Panc1 (cell line): ENCODE data around the gene TPCN1. TPM values are rescaled to one million over a fixed set of nuclear protein-coding genes. Genes with fewer than 3 reads are reported as not detected.

Source experiments
- ATAC-seq: fragments of 200-7000 bp; cut with Tn5 transposase; 2 replicates; pipeline ENCODE4 v1.9.1; 2020; ENCODE audit warnings: mild to moderate bottlenecking, moderate library complexity
- BruUV-seq: library from RNA; stranded (reverse); fragments of 400-500 nt; replicated peaks from 2 replicates; lab custom pipeline; 2021; lab: Mats Ljungman, UMichigan
- CTCF ChIA-PET: fragments of 300-600 bp; sonication (Branson Sonifier 250); formaldehyde crosslinking; loops from one replicate; lab custom pipeline; 2022; ENCODE audit warnings: antibody characterized with exemption; lab: Charles Lee
- POLR2A ChIA-PET: fragments of 300-600 bp; sonication (Branson Sonifier 250); formaldehyde crosslinking; loops from one replicate; lab custom pipeline; 2022; ENCODE audit warnings: antibody characterized with exemption; lab: Charles Lee
- DNase-seq: peaks from one replicate; pipeline ENCODE4 v3.0.0-alpha.2; 2010; ENCODE audit warnings: low read depth, low spot score
- H3K27ac ChIP-seq: 2 replicates; pipeline ENCODE4 v1.5.1; 2011; ENCODE audit warnings: mild to moderate bottlenecking, low read length, inconsistent platforms
- H3K27me3 ChIP-seq: fragments of 200-500 bp; sonication (Bioruptor generic); 2 replicates; pipeline ENCODE4 v1.6.0; 2014; ENCODE audit warnings: low read length, inconsistent platforms; ENCODE audit not compliant: control insufficient read depth, insufficient read depth
- H3K36me3 ChIP-seq: fragments of 200-500 bp; sonication (Bioruptor generic); 2 replicates; pipeline ENCODE4 v1.5.1; 2014; ENCODE audit warnings: inconsistent platforms, mild to moderate bottlenecking, low read length, moderate library complexity; ENCODE audit not compliant: control insufficient read depth, insufficient read depth
- H3K4me1 ChIP-seq: 2 replicates; pipeline ENCODE4 v1.5.1; 2011; ENCODE audit warnings: inconsistent platforms, mild to moderate bottlenecking, low read length, moderate library complexity; ENCODE audit not compliant: control insufficient read depth, insufficient read depth
- H3K4me3 ChIP-seq, 2 experiments: 2 replicates each; pipeline ENCODE4 v1.5.1; 2011 to 2012; ENCODE audit warnings: low read depth in 2 of 2, low read length in 2 of 2, mild to moderate bottlenecking in 2 of 2, inconsistent platforms in 1 of 2, moderate library complexity in 1 of 2
- H3K9me3 ChIP-seq: fragments of 200-500 bp; sonication (Bioruptor generic); 2 replicates; pipeline ENCODE4 v1.5.1; 2014; ENCODE audit warnings: low read depth, mild to moderate bottlenecking, inconsistent platforms, low read length, moderate library complexity; ENCODE audit not compliant: control insufficient read depth, insufficient read depth
- POLR2AphosphoS5 ChIP-seq: IDR thresholded peaks from 2 replicates; pipeline ENCODE4 v1.6.1; 2012; ENCODE audit warnings: mild to moderate bottlenecking, low read depth, low read length, moderate library complexity
- SIN3A ChIP-seq: IDR thresholded peaks from 2 replicates; pipeline ENCODE4 v1.6.1; 2012; ENCODE audit warnings: low read depth, mild to moderate bottlenecking, low read length, moderate library complexity, borderline replicate concordance; ENCODE audit not compliant: insufficient read depth
- TCF7L2 ChIP-seq: IDR thresholded peaks from 2 replicates; pipeline ENCODE4 v1.6.1; 2011; ENCODE audit warnings: mild to moderate bottlenecking, low read depth, low read length, inconsistent platforms
- in situ Hi-C: cut with HindIII; loops from 2 replicates; pipeline ENCODE4 v1.10.0; 2016; ENCODE audit warnings: low sequenced_read_pairs, low pct_unique_long_range_greater_than_20kb
- intact Hi-C: fragments of 100-400 bp; cut with micrococcal nuclease; formaldehyde crosslinking; loops from one replicate; pipeline ENCODE4 v1.10.0; 2022; ENCODE audit not compliant: unreplicated experiment
- total RNA-seq: library from RNA; stranded (reverse); gene quantifications from one replicate; pipeline ENCODE4 v1.2.1, GENCODE V29; 2021; ENCODE audit not compliant: unreplicated experiment
- TF ChIP-seq, protein P1 (sequence below), 2 experiments: IDR thresholded peaks; 2 replicates each; pipeline ENCODE4 v1.6.1; 2011 to 2012; ENCODE audit warnings: low read depth in 2 of 2, control low read depth in 1 of 2, low read length in 1 of 2, mild to moderate bottlenecking in 1 of 2, moderate library complexity in 1 of 2; ENCODE audit not compliant: insufficient read depth in 1 of 2
- TF ChIP-seq, protein P2 (sequence below): fragments of 450-650 bp; IDR thresholded peaks from 2 replicates; pipeline ENCODE4 v1.5.1; 2017; ENCODE audit warnings: mild to moderate bottlenecking

TPCN1 gene
- total RNA-seq, 1 experiment from 2014 or later: 75.2 TPM

DNA sequence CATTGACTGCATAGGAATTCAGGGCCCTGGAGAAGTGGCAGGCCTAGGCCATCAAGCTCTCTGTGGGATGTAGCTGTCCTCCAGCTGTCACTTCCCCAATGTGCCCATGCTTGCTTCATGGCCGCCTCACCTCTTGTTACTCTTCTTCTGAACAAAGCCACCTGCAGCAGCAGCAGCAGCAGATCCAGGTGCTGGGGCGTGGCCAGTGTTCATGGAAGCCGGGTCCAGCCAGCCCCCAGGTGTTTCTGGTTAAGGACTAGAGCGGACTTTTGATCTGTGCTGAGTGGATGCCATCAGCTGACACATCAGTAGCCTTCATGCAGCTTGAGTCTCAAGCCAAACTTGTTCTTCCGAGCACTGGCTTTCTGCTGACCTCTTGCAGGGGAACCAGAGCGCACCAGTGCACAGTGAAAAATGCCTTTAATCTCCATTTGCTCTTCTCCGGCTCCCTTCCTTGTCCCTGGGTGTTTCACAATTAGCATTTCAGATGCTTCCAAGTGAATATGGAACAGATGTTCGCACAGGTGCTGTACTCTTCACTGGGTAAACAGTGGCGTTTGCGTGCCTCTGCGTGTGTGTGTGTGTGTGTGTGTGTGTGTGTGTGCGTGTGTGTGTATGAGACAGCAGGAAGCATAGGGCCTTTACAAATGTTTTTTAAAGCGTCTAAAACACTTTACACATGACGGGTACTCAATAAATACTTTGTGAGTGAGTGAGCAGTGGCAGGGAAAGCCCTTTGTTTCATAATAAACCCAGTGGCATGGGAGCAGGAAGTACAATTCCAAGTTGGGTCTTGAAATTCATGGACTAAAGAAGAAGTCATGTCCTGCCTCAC, 20.1 kb downstream of the TPCN1 start:
- DNase-seq (peak; percentile 84), ATAC-seq (peak; percentile 82)
- no peaks in the 10 kb centered on the region for H3K27me3 ChIP-seq
- ChIA-PET CTCF (interaction anchor here (0.7 to 0.8 kb wide), 2 partner anchors 9 to 220 kb away, joined by 3 to 5 read pairs; no protein-coding TSS in a partner anchor), POLR2A (interaction anchor here (0.9 kb wide), 1 partner anchor 12 kb away, joined by 6 read pairs; no protein-coding TSS in a partner anchor)
- peak overlapping the region; percentile 86 for H3K27ac ChIP-seq
- H3K36me3 ChIP-seq: no peaks in the 10 kb centered on the region
- peak overlapping the region in 1 of 2 experiments; percentile 35; a peak in 2 of 4 replicates for H3K4me3 ChIP-seq
- TF ChIP-seq, protein P1, sequence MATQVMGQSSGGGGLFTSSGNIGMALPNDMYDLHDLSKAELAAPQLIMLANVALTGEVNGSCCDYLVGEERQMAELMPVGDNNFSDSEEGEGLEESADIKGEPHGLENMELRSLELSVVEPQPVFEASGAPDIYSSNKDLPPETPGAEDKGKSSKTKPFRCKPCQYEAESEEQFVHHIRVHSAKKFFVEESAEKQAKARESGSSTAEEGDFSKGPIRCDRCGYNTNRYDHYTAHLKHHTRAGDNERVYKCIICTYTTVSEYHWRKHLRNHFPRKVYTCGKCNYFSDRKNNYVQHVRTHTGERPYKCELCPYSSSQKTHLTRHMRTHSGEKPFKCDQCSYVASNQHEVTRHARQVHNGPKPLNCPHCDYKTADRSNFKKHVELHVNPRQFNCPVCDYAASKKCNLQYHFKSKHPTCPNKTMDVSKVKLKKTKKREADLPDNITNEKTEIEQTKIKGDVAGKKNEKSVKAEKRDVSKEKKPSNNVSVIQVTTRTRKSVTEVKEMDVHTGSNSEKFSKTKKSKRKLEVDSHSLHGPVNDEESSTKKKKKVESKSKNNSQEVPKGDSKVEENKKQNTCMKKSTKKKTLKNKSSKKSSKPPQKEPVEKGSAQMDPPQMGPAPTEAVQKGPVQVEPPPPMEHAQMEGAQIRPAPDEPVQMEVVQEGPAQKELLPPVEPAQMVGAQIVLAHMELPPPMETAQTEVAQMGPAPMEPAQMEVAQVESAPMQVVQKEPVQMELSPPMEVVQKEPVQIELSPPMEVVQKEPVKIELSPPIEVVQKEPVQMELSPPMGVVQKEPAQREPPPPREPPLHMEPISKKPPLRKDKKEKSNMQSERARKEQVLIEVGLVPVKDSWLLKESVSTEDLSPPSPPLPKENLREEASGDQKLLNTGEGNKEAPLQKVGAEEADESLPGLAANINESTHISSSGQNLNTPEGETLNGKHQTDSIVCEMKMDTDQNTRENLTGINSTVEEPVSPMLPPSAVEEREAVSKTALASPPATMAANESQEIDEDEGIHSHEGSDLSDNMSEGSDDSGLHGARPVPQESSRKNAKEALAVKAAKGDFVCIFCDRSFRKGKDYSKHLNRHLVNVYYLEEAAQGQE (IDR thresholded peaks at IDR 0.05; ENCODE audit: insufficient read depth in 1 of 2, low read depth in 2 of 2, low read length in 1 of 2): no peak
- peak; percentile 48; the same call in 1 of the 2 replicates for TF ChIP-seq TCF7L2
- no peaks in the 10 kb centered on the region for H3K9me3 ChIP-seq
- intact Hi-C loops (no loop called here), in situ Hi-C loops (no loop called here)
- peaks cover 61% of the 10 kb centered on the region for H3K4me1 ChIP-seq
- BruUV-seq: no TSS peak

DNA sequence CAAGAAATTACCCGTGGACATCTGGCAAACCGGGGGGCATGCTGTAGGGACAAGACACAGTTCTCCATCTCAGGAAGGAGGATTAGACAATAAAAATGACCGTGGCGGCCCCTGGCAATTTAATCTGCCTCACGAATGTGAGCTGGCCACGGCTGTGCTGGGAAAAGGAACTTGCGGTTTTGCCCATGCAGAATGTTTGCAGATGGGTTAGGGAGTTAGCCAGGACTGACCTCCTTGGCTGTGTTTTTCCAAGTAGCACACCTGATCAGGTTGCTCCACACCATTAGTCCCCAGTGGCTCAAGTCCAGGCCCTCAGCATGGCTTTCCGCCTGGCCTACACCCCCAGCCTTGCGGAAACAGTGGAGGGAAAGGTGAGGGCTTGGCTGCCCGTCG, 20.8 kb downstream of the TPCN1 start:
- Histone ChIP-seq H3K4me3 (peak overlapping the region in 1 of 2 experiments; percentile 35; a peak in 2 of 4 replicates), H3K9me3 (no peaks in the 10 kb centered on the region), H3K27ac (peak overlapping the region; percentile 86), H3K36me3 (no peaks in the 10 kb centered on the region), H3K27me3 (no peaks in the 10 kb centered on the region), H3K4me1 (peaks cover 67% of the 10 kb centered on the region)
- POLR2A ChIA-PET: interaction anchor here (0.9 kb wide), 1 partner anchor 12 kb away, joined by 6 read pairs; no protein-coding TSS in a partner anchor
- CTCF ChIA-PET: interaction anchor here (0.7 kb wide), 1 partner anchor 219 kb away, joined by 3 read pairs; no protein-coding TSS in a partner anchor
- peak; percentile 82 for ATAC-seq
- in situ Hi-C loops (no loop called here), intact Hi-C loops (no loop called here)
- BruUV-seq: TSS peak; percentile 34
- TF ChIP-seq TCF7L2 (no peak), POLR2AphosphoS5 (0 out of 2 replicates have a peak, but pooled peaks have one; percentile 51)
- DNase-seq: peak; percentile 74

DNA sequence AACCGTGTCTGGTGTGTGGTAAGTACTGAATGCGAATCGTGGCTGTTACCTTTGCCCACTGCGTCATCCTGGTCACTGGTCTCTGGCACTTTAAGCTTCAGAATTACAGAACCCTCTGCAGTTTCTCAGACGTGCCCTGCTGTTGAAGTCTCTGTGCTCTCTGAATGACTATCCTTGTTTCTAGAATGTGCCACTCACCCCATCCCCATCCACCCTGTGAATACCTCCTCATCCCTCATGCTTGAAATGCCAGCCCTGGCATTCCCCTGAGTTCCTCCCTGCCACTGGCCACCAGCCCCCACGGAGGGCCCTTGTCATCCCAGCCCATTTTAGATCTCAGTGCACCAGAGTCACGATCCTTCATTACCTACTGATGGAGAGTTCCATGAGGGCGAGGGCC, 21.3 kb downstream of the TPCN1 start:
- Histone ChIP-seq H3K9me3 (no peaks in the 10 kb centered on the region), H3K27me3 (no peaks in the 10 kb centered on the region), H3K36me3 (no peaks in the 10 kb centered on the region), H3K4me3 (no peak overlapping the region), H3K4me1 (peaks cover 71% of the 10 kb centered on the region), H3K27ac (peak overlapping the region; percentile 86)
- POLR2A ChIA-PET: interaction anchor here (0.6 to 0.9 kb wide), 3 partner anchors 8 to 19 kb away, joined by 3 to 12 read pairs (median 6); no protein-coding TSS in a partner anchor
- intact Hi-C loops (no loop called here), in situ Hi-C loops (no loop called here)
- TF ChIP-seq, protein P2, sequence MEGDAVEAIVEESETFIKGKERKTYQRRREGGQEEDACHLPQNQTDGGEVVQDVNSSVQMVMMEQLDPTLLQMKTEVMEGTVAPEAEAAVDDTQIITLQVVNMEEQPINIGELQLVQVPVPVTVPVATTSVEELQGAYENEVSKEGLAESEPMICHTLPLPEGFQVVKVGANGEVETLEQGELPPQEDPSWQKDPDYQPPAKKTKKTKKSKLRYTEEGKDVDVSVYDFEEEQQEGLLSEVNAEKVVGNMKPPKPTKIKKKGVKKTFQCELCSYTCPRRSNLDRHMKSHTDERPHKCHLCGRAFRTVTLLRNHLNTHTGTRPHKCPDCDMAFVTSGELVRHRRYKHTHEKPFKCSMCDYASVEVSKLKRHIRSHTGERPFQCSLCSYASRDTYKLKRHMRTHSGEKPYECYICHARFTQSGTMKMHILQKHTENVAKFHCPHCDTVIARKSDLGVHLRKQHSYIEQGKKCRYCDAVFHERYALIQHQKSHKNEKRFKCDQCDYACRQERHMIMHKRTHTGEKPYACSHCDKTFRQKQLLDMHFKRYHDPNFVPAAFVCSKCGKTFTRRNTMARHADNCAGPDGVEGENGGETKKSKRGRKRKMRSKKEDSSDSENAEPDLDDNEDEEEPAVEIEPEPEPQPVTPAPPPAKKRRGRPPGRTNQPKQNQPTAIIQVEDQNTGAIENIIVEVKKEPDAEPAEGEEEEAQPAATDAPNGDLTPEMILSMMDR: no peak
- TF ChIP-seq POLR2AphosphoS5 (no peak), TCF7L2 (no peak), SIN3A (no peak)
- TF ChIP-seq, protein P1 (IDR thresholded peaks at IDR 0.05; ENCODE audit: insufficient read depth in 1 of 2, low read depth in 2 of 2, low read length in 1 of 2): no peak
- CTCF ChIA-PET: no interaction called here
- no TSS peak for BruUV-seq
- DNase-seq (no peak), ATAC-seq (0 out of 2 replicates have a peak, but pooled peaks have one; percentile 1)
